A549 (cell line): ENCODE results near the gene PIGK.

ENCODE experiments used
- EHF ChIP-seq: fragments of 250-450 bp; sonication (Bioruptor Pico); IDR thresholded peaks from 2 replicates; pipeline ENCODE4 v1.5.0; 2020; ENCODE audit warnings: mild to moderate bottlenecking
- EP300 ChIP-seq, 2 experiments: fragments of >200 bp; sonication (Bioruptor Twin); formaldehyde crosslinking; IDR thresholded peaks; 2 replicates in 1 of 2; 3 replicates in 1 of 2; pipeline ENCODE4 v1.6.1; 2016 to 2017
- HDAC2 ChIP-seq: fragments of 200-600 bp; sonication (generic); IDR thresholded peaks from 2 replicates; pipeline ENCODE4 v1.6.1; 2016
- JUN ChIP-seq, 2 experiments: fragments of >200 bp; sonication (Bioruptor Twin); formaldehyde crosslinking; IDR thresholded peaks; 2 replicates in 1 of 2; 3 replicates in 1 of 2; pipeline ENCODE4 v1.6.1; 2016 to 2017
- JUNB ChIP-seq: fragments of >200 bp; sonication (Bioruptor Twin); formaldehyde crosslinking; IDR thresholded peaks from 2 replicates; pipeline ENCODE4 v1.6.1; 2016
- MAFK ChIP-seq: fragments of 450-650 bp; IDR thresholded peaks from 2 replicates; pipeline ENCODE4 v1.6.1; 2014; ENCODE audit not compliant: partially characterized antibody
- MAZ ChIP-seq: fragments of 150-350 bp; IDR thresholded peaks from 2 replicates; pipeline ENCODE4 v1.6.1; 2014; ENCODE audit warnings: antibody characterized with exemption, low read depth, low read length, borderline replicate concordance
- NPAS2 ChIP-seq: fragments of 250-450 bp; sonication (Bioruptor Pico); IDR thresholded peaks from 2 replicates; pipeline ENCODE4 v1.8.0; 2022; ENCODE audit warnings: mild to moderate bottlenecking, moderate library complexity, borderline replicate concordance
- PHF8 ChIP-seq: fragments of 200-600 bp; sonication (generic); IDR thresholded peaks from 2 replicates; pipeline ENCODE4 v1.6.1; 2016; ENCODE audit warnings: low read depth, mild to moderate bottlenecking, antibody characterized with exemption, moderate library complexity, borderline replicate concordance
- POLR2A ChIP-seq: IDR thresholded peaks from 2 replicates; pipeline ENCODE4 v1.6.1; 2012; ENCODE audit warnings: mild to moderate bottlenecking, low read length
- RAD21 ChIP-seq, 2 experiments: fragments of >200 bp in 1 of 2; sonication (Bioruptor Twin) in 1 of 2; formaldehyde crosslinking in 1 of 2; IDR thresholded peaks in 1 of 2; conservative IDR thresholded peaks in 1 of 2; 2 replicates in 1 of 2; 3 replicates in 1 of 2; pipeline ENCODE4 v1.6.1; 2012 to 2018; ENCODE audit warnings: inconsistent platforms in 1 of 2
- USF2 ChIP-seq: fragments of 450-650 bp; IDR thresholded peaks from 2 replicates; pipeline ENCODE4 v1.6.1; 2014; ENCODE audit warnings: antibody characterized with exemption
- TF ChIP-seq, protein P1 (sequence below): fragments of >200 bp; sonication (Bioruptor Twin); formaldehyde crosslinking; IDR thresholded peaks from 3 replicates; pipeline ENCODE4 v1.5.1; 2016

DNA sequence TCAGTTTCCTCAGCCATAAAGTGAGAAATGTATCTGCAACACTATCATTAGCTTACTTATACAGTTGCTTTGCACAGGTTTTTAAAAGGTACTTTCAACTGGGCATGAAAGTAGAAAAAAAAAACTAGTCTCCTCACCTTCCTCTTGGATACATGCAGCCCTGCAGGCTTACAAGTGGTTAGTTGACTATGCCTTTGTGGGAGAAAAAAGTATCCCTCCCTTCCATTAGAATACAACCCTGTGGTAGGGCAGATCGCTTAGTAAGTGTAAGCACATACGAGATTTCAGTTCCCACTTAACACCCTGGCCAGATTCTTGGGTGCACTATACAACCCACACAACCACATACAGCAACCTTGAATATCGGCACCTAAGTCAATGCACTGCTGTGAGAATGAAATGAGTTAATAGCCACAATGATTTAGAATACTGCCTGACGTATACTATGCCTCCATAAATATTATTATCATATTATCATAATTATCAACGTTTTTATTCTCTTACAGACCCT, 54.7 kb downstream of the PIGK start:
- TF ChIP-seq EHF (CRISPR knock-in tag) (no peak), EP300 (IDR thresholded peaks at IDR 0.05) (no peak), HDAC2 (no peak), JUNB (no peak), POLR2A (no peak), USF2 (no peak), MAZ (no peak), MAFK (no peak), RAD21 (conservative IDR thresholded peaks at IDR 0.05 in 1 of 2, IDR thresholded peaks at IDR 0.05 in 1 of 2) (no peak), NPAS2 (CRISPR knock-in tag) (no peak), PHF8 (no peak), JUN (IDR thresholded peaks at IDR 0.05) (no peak)
- TF ChIP-seq, protein P1, sequence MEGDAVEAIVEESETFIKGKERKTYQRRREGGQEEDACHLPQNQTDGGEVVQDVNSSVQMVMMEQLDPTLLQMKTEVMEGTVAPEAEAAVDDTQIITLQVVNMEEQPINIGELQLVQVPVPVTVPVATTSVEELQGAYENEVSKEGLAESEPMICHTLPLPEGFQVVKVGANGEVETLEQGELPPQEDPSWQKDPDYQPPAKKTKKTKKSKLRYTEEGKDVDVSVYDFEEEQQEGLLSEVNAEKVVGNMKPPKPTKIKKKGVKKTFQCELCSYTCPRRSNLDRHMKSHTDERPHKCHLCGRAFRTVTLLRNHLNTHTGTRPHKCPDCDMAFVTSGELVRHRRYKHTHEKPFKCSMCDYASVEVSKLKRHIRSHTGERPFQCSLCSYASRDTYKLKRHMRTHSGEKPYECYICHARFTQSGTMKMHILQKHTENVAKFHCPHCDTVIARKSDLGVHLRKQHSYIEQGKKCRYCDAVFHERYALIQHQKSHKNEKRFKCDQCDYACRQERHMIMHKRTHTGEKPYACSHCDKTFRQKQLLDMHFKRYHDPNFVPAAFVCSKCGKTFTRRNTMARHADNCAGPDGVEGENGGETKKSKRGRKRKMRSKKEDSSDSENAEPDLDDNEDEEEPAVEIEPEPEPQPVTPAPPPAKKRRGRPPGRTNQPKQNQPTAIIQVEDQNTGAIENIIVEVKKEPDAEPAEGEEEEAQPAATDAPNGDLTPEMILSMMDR, result no peak
